HEK293 (cell line): ENCODE measurements around the gene KRT17.
A peak's percentile ranks its signal among the peaks of the same experiment; 100 is the strongest.

ENCODE experiments used
- CTCF ChIA-PET: fragments of 350-600 bp; formaldehyde crosslinking; extraction: SDS; loops from one replicate; lab custom pipeline; 2021; ENCODE audit warnings: antibody characterized with exemption; lab: Yijun Ruan, JAX
- POLR2A ChIA-PET: fragments of 300-600 bp; formaldehyde crosslinking; extraction: SDS; loops from one replicate; lab custom pipeline; 2020; ENCODE audit warnings: antibody characterized with exemption, inconsistent platforms; lab: Yijun Ruan, JAX
- H3K27ac ChIP-seq: fragments of 200-500 bp; sonication (Bioruptor generic); 2 replicates; pipeline ENCODE4 v1.5.1; 2014; ENCODE audit warnings: low read depth, low read length, control low read depth, inconsistent platforms; ENCODE audit errors: extremely low read depth
- H3K36me3 ChIP-seq, 2 experiments: fragments of 200-500 bp in 1 of 2; sonication (Bioruptor generic) in 1 of 2; 1 replicate in 1 of 2; 2 replicates in 1 of 2; pipeline ENCODE4 v1.5.1; 2014 to 2017; ENCODE audit warnings: inconsistent platforms in 2 of 2, low read length in 2 of 2; ENCODE audit not compliant: control insufficient read depth in 2 of 2, insufficient read depth in 1 of 2
- H3K4me1 ChIP-seq: fragments of 200-500 bp; sonication (Bioruptor generic); 2 replicates; pipeline ENCODE4 v1.5.1; 2014; ENCODE audit warnings: mild to moderate bottlenecking, low read length, inconsistent platforms; ENCODE audit not compliant: control insufficient read depth, insufficient read depth
- H3K4me3 ChIP-seq: 2 replicates; pipeline ENCODE4 v1.5.1; 2011; ENCODE audit warnings: low read depth, mild to moderate bottlenecking, control low read depth, low read length, moderate library complexity
- H3K9me3 ChIP-seq: fragments of 200-500 bp; sonication (Bioruptor generic); 2 replicates; pipeline ENCODE4 v1.5.1; 2014; ENCODE audit warnings: low read depth, low read length, inconsistent platforms; ENCODE audit not compliant: control insufficient read depth, insufficient read depth
- GLI2 ChIP-seq: fragments of 450-650 bp; formaldehyde crosslinking; IDR thresholded peaks from 2 replicates; pipeline ENCODE4; 2017; ENCODE audit warnings: missing biosample characterization, missing genetic modification characterization, low read depth, borderline replicate concordance
- HOXA7 ChIP-seq: sonication (generic); formaldehyde crosslinking; IDR thresholded peaks from 2 replicates; pipeline ENCODE4 v1.8.1; 2022; ENCODE audit warnings: missing genetic modification reagents, borderline replicate concordance
- HOXD13 ChIP-seq: sonication (generic); formaldehyde crosslinking; IDR thresholded peaks from 2 replicates; pipeline ENCODE4 v1.8.0; 2022; ENCODE audit warnings: missing genetic modification reagents, borderline replicate concordance
- KLF1 ChIP-seq: fragments of 450-650 bp; formaldehyde crosslinking; IDR thresholded peaks from 2 replicates; pipeline ENCODE4 v1.5.1; 2016; ENCODE audit warnings: missing biosample characterization, missing genetic modification characterization
- MZF1 ChIP-seq: fragments of 450-650 bp; formaldehyde crosslinking; IDR thresholded peaks from 2 replicates; pipeline ENCODE4 v1.5.1; 2017; ENCODE audit warnings: missing biosample characterization, missing genetic modification characterization, borderline replicate concordance
- OVOL3 ChIP-seq: fragments of 450-650 bp; formaldehyde crosslinking; IDR thresholded peaks from 2 replicates; pipeline ENCODE4 v1.5.1; 2016; ENCODE audit warnings: missing biosample characterization, missing genetic modification characterization
- WT1 ChIP-seq: fragments of 450-650 bp; formaldehyde crosslinking; IDR thresholded peaks from 2 replicates; pipeline ENCODE4 v1.5.1; 2016; ENCODE audit warnings: missing biosample characterization, missing genetic modification characterization
- ZNF114 ChIP-seq: fragments of 450-650 bp; formaldehyde crosslinking; IDR thresholded peaks from 2 replicates; pipeline ENCODE4 v1.5.0; 2017; ENCODE audit warnings: missing biosample characterization, missing genetic modification characterization
- ZNF146 ChIP-seq: fragments of 450-650 bp; formaldehyde crosslinking; IDR thresholded peaks from 2 replicates; pipeline ENCODE4 v1.5.1; 2016; ENCODE audit warnings: missing biosample characterization, missing genetic modification characterization
- ZNF175 ChIP-seq: fragments of 450-650 bp; formaldehyde crosslinking; IDR thresholded peaks from 2 replicates; pipeline ENCODE4 v1.5.1; 2016; ENCODE audit warnings: missing biosample characterization, missing genetic modification characterization
- ZNF221 ChIP-seq: fragments of 450-650 bp; formaldehyde crosslinking; IDR thresholded peaks from 2 replicates; pipeline ENCODE4 v1.5.1; 2017; ENCODE audit warnings: missing biosample characterization, missing genetic modification characterization, borderline replicate concordance
- ZNF558 ChIP-seq: fragments of 450-650 bp; formaldehyde crosslinking; IDR thresholded peaks from 2 replicates; pipeline ENCODE4 v1.5.1; 2016; ENCODE audit warnings: missing biosample characterization, missing genetic modification characterization
- ZNF561 ChIP-seq: fragments of 450-650 bp; IDR thresholded peaks from 2 replicates; pipeline ENCODE4 v1.5.1; 2018; ENCODE audit warnings: missing biosample characterization, missing genetic modification characterization, borderline replicate concordance
- ZNF624 ChIP-seq: fragments of 450-650 bp; formaldehyde crosslinking; IDR thresholded peaks from 2 replicates; pipeline ENCODE4 v1.5.1; 2017; ENCODE audit warnings: missing biosample characterization, missing genetic modification characterization
- ZNF776 ChIP-seq: fragments of 450-650 bp; formaldehyde crosslinking; IDR thresholded peaks from 2 replicates; pipeline ENCODE4 v1.5.0; 2017; ENCODE audit warnings: missing biosample characterization, missing genetic modification characterization, borderline replicate concordance
- ZNF785 ChIP-seq: fragments of 450-650 bp; formaldehyde crosslinking; IDR thresholded peaks from 2 replicates; pipeline ENCODE4 v1.5.1; 2016; ENCODE audit warnings: missing biosample characterization, missing genetic modification characterization
- TF ChIP-seq, protein P1 (sequence below): fragments of 450-650 bp; formaldehyde crosslinking; IDR thresholded peaks from 2 replicates; pipeline ENCODE4 v1.5.1; 2016; ENCODE audit warnings: missing biosample characterization, missing genetic modification characterization
- TF ChIP-seq, protein P2 (sequence below): fragments of 450-650 bp; formaldehyde crosslinking; IDR thresholded peaks from 2 replicates; pipeline ENCODE4 v1.5.1; 2017; ENCODE audit warnings: missing biosample characterization, missing genetic modification characterization
- TF ChIP-seq, protein P3 (sequence below): fragments of 450-650 bp; formaldehyde crosslinking; IDR thresholded peaks from 2 replicates; pipeline ENCODE4 v1.5.1; 2016; ENCODE audit warnings: missing biosample characterization, missing genetic modification characterization
- TF ChIP-seq, protein P4 (sequence below): fragments of 450-650 bp; formaldehyde crosslinking; IDR thresholded peaks from 2 replicates; pipeline ENCODE4 v1.5.1; 2016; ENCODE audit warnings: missing biosample characterization, missing genetic modification characterization

Gene KRT17

DNA sequence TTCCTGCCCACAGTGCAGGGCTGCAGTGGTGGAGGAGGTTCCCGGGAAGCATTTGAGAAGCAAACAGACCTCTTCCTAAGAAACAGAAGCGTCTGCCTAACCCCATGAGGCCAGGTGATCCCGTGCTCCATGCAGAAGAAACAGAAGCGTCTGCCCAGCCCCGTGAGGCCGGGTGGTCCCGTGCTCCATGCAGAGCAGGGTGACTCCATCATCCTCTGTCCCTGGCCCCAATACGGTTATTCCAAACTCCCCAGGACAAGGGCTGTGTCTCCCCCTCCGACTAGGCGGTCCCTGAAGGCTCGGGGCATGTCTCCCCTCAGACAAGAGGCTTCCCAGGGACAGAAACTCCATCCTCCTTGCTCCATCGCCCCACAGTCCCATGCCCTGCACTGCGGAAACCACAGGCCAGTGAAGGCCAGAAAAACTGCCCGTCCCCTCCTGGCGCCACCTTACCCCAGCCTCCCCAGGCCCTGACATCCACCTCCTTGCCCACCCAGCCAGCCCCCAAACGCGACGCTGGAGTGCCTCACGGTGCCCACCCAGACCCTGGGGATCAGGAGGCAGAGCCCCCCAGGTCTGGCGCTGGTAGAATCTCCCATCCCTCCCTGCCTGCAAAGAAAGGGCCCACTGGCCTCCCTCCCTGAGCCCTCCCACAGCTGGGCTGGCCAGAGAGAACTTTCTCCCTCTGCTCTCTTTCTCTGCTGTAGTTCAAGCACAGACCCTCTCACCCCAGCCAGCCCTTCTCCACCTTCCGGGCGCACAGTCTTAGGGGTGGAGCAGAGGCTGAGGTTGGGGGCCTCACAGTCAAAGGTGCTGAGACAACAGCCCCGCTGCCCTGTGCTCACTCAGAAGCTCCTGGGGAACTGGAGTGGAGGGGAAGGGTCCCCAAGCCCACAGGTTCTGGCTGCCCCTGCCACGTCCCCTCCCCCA, 30.6 kb upstream of the KRT17 start:
- no peaks in the 10 kb centered on the region for H3K9me3 ChIP-seq
- H3K4me3 ChIP-seq, result no peak overlapping the region
- POLR2A ChIA-PET, result interaction anchor here (1.0 kb wide), 1 partner anchor 34 kb away, joined by 3 read pairs; no protein-coding TSS in a partner anchor
- CTCF ChIA-PET, result interaction anchor here (1.7 to 15.7 kb wide), 3 partner anchors 10 to 101 kb away, joined by 7 to 567 read pairs (median 416); no protein-coding TSS in a partner anchor
- H3K27ac ChIP-seq, result no peak overlapping the region
- no peaks in the 10 kb centered on the region for H3K36me3 ChIP-seq
- TF ChIP-seq WT1 (tag by site-specific recombination) (no peak), GLI2 (tag by site-specific recombination) (no peak), ZNF561 (tag by site-specific recombination) (no peak), ZNF146 (tag by site-specific recombination) (no peak), HOXD13 (CRISPR knock-in tag) (no peak), ZNF785 (tag by site-specific recombination) (no peak), ZNF221 (no peak), ZNF558 (no peak), MZF1 (tag by site-specific recombination) (no peak), ZNF776 (no peak), ZNF175 (tag by site-specific recombination) (no peak), ZNF114 (no peak), HOXA7 (CRISPR knock-in tag) (no peak), KLF1 (no peak), OVOL3 (no peak)
- TF ChIP-seq, protein P1, sequence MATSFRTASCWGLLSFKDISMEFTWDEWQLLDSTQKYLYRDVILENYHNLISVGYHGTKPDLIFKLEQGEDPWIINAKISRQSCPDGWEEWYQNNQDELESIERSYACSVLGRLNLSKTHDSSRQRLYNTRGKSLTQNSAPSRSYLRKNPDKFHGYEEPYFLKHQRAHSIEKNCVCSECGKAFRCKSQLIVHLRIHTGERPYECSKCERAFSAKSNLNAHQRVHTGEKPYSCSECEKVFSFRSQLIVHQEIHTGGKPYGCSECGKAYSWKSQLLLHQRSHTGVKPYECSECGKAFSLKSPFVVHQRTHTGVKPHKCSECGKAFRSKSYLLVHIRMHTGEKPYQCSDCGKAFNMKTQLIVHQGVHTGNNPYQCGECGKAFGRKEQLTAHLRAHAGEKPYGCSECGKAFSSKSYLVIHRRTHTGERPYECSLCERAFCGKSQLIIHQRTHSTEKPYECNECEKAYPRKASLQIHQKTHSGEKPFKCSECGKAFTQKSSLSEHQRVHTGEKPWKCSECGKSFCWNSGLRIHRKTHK (tag by site-specific recombination), result no peak
- TF ChIP-seq, protein P2, sequence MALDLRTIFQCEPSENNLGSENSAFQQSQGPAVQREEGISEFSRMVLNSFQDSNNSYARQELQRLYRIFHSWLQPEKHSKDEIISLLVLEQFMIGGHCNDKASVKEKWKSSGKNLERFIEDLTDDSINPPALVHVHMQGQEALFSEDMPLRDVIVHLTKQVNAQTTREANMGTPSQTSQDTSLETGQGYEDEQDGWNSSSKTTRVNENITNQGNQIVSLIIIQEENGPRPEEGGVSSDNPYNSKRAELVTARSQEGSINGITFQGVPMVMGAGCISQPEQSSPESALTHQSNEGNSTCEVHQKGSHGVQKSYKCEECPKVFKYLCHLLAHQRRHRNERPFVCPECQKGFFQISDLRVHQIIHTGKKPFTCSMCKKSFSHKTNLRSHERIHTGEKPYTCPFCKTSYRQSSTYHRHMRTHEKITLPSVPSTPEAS, result no peak
- TF ChIP-seq, protein P3, sequence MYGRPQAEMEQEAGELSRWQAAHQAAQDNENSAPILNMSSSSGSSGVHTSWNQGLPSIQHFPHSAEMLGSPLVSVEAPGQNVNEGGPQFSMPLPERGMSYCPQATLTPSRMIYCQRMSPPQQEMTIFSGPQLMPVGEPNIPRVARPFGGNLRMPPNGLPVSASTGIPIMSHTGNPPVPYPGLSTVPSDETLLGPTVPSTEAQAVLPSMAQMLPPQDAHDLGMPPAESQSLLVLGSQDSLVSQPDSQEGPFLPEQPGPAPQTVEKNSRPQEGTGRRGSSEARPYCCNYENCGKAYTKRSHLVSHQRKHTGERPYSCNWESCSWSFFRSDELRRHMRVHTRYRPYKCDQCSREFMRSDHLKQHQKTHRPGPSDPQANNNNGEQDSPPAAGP, result no peak
- TF ChIP-seq, protein P4, sequence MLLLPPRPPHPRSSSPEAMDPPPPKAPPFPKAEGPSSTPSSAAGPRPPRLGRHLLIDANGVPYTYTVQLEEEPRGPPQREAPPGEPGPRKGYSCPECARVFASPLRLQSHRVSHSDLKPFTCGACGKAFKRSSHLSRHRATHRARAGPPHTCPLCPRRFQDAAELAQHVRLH (tag by site-specific recombination), result no peak
- no peaks in the 10 kb centered on the region; the same call in 1 of the 2 replicates for H3K4me1 ChIP-seq

DNA sequence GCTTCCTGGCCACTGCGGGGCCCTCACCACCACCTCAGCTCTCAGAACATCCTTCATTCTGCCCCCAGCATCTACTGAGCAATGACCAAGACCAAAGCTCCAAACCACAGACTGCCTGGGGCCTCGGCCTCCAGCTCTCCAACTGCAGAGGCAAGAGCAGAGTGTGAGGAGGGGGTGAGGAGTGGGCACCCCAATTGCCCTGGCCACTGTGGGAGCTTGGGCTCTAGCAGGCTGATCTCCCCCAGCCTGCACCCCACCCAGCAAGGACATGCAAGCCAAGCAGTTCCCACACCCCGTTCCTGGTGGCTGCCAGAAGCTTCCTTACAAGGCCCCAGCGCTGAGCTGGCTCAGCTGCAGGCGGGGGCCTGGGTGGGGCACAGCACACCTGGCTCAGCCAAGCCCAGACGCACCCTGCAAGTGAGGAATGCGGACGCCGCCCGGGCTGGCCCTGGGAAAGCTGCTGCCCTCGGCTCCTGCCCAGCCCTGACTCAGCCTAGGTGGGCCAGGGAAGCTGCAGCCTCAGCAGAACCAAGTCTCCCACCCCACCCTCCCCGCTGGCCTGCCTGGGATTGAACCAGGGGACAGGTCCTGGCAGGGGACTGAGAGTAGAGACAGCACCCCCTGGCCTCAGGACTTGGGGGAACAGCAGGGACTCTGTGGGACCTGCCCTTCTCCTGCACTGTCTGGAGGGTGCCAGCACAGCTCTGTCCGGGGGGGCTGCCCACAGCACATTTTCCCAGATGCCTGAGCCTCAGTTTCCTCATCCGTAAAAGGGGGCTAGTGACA, 29.7 kb upstream of the KRT17 start:
- no peak overlapping the region for H3K27ac ChIP-seq
- no peaks in the 10 kb centered on the region; the same call in 1 of the 2 replicates for H3K4me1 ChIP-seq
- H3K36me3 ChIP-seq, result no peaks in the 10 kb centered on the region
- no peak overlapping the region for H3K4me3 ChIP-seq
- ChIA-PET CTCF (interaction anchor here (1.1 to 15.7 kb wide), 4 partner anchors 11 to 1119 kb away, joined by 3 to 567 read pairs (median 212); no protein-coding TSS in a partner anchor), POLR2A (interaction anchor here (0.8 to 1.6 kb wide), 3 partner anchors 34 to 41 kb away, joined by 3 to 9 read pairs (median 3); partner anchors contain the start of gene EIF1)
- no peaks in the 10 kb centered on the region for H3K9me3 ChIP-seq
- peak; percentile 100 for TF ChIP-seq KLF1
- TF ChIP-seq, protein P3, result peak; percentile 84
- no peak for TF ChIP-seq ZNF624 (tag by site-specific recombination)
